Panc1 (cell line): Measurements from ENCODE around the gene CCDC61. TPM values are rescaled to one million over a fixed set of nuclear protein-coding genes. Genes with fewer than 3 reads are reported as not detected.

ENCODE experiments used
- ATAC-seq: fragments of 200-7000 bp; cut with Tn5 transposase; 2 replicates; pipeline ENCODE4 v1.9.1; 2020; ENCODE audit warnings: mild to moderate bottlenecking, moderate library complexity
- BruUV-seq: library from RNA; stranded (reverse); fragments of 400-500 nt; replicated peaks from 2 replicates; lab custom pipeline; 2021; lab: Mats Ljungman, UMichigan
- CTCF ChIA-PET: fragments of 300-600 bp; sonication (Branson Sonifier 250); formaldehyde crosslinking; loops from one replicate; lab custom pipeline; 2022; ENCODE audit warnings: antibody characterized with exemption; lab: Charles Lee
- POLR2A ChIA-PET: fragments of 300-600 bp; sonication (Branson Sonifier 250); formaldehyde crosslinking; loops from one replicate; lab custom pipeline; 2022; ENCODE audit warnings: antibody characterized with exemption; lab: Charles Lee
- DNase-seq: peaks from one replicate; pipeline ENCODE4 v3.0.0-alpha.2; 2010; ENCODE audit warnings: low read depth, low spot score
- H3K27ac ChIP-seq: 2 replicates; pipeline ENCODE4 v1.5.1; 2011; ENCODE audit warnings: mild to moderate bottlenecking, low read length, inconsistent platforms
- H3K27me3 ChIP-seq: fragments of 200-500 bp; sonication (Bioruptor generic); 2 replicates; pipeline ENCODE4 v1.6.0; 2014; ENCODE audit warnings: low read length, inconsistent platforms; ENCODE audit not compliant: control insufficient read depth, insufficient read depth
- H3K36me3 ChIP-seq: fragments of 200-500 bp; sonication (Bioruptor generic); 2 replicates; pipeline ENCODE4 v1.5.1; 2014; ENCODE audit warnings: inconsistent platforms, mild to moderate bottlenecking, low read length, moderate library complexity; ENCODE audit not compliant: control insufficient read depth, insufficient read depth
- H3K4me1 ChIP-seq: 2 replicates; pipeline ENCODE4 v1.5.1; 2011; ENCODE audit warnings: inconsistent platforms, mild to moderate bottlenecking, low read length, moderate library complexity; ENCODE audit not compliant: control insufficient read depth, insufficient read depth
- H3K4me3 ChIP-seq, 2 experiments: 2 replicates each; pipeline ENCODE4 v1.5.1; 2011 to 2012; ENCODE audit warnings: low read depth in 2 of 2, low read length in 2 of 2, mild to moderate bottlenecking in 2 of 2, inconsistent platforms in 1 of 2, moderate library complexity in 1 of 2
- H3K9me3 ChIP-seq: fragments of 200-500 bp; sonication (Bioruptor generic); 2 replicates; pipeline ENCODE4 v1.5.1; 2014; ENCODE audit warnings: low read depth, mild to moderate bottlenecking, inconsistent platforms, low read length, moderate library complexity; ENCODE audit not compliant: control insufficient read depth, insufficient read depth
- CTCF ChIP-seq: fragments of 450-650 bp; IDR thresholded peaks from 2 replicates; pipeline ENCODE4 v1.5.1; 2017; ENCODE audit warnings: mild to moderate bottlenecking
- POLR2AphosphoS5 ChIP-seq: IDR thresholded peaks from 2 replicates; pipeline ENCODE4 v1.6.1; 2012; ENCODE audit warnings: mild to moderate bottlenecking, low read depth, low read length, moderate library complexity
- REST ChIP-seq, 2 experiments: IDR thresholded peaks; 2 replicates each; pipeline ENCODE4 v1.6.1; 2011 to 2012; ENCODE audit warnings: low read depth in 2 of 2, control low read depth in 1 of 2, low read length in 1 of 2, mild to moderate bottlenecking in 1 of 2, moderate library complexity in 1 of 2; ENCODE audit not compliant: insufficient read depth in 1 of 2
- SIN3A ChIP-seq: IDR thresholded peaks from 2 replicates; pipeline ENCODE4 v1.6.1; 2012; ENCODE audit warnings: low read depth, mild to moderate bottlenecking, low read length, moderate library complexity, borderline replicate concordance; ENCODE audit not compliant: insufficient read depth
- TCF7L2 ChIP-seq: IDR thresholded peaks from 2 replicates; pipeline ENCODE4 v1.6.1; 2011; ENCODE audit warnings: mild to moderate bottlenecking, low read depth, low read length, inconsistent platforms
- in situ Hi-C: cut with HindIII; loops from 2 replicates; pipeline ENCODE4 v1.10.0; 2016; ENCODE audit warnings: low sequenced_read_pairs, low pct_unique_long_range_greater_than_20kb
- intact Hi-C: fragments of 100-400 bp; cut with micrococcal nuclease; formaldehyde crosslinking; loops from one replicate; pipeline ENCODE4 v1.10.0; 2022; ENCODE audit not compliant: unreplicated experiment
- total RNA-seq: library from RNA; stranded (reverse); gene quantifications from one replicate; pipeline ENCODE4 v1.2.1, GENCODE V29; 2021; ENCODE audit not compliant: unreplicated experiment

CCDC61 gene
- total RNA-seq, 1 experiment from 2014 or later, result 17.9 TPM

- no TSS peak for BruUV-seq
- ChIA-PET CTCF (no interaction called here), POLR2A (no interaction called here)
- Histone ChIP-seq H3K36me3 (no peaks in the 10 kb centered on the region), H3K9me3 (no peaks in the 10 kb centered on the region), H3K27me3 (no peaks in the 10 kb centered on the region), H3K4me3 (no peak overlapping the region), H3K27ac (no peak overlapping the region), H3K4me1 (0 out of 2 replicates have a peak, but pooled peaks cover 5% of the 10 kb centered on the region)
- no peak for ATAC-seq
- intact Hi-C loops (no loop called here), in situ Hi-C loops (no loop called here)
- DNase-seq, result no peak
- TF ChIP-seq CTCF (no peak), POLR2AphosphoS5 (no peak), TCF7L2 (no peak), SIN3A (no peak)
These were observed 26.6 kb upstream of the CCDC61 start for GRCh38 chr19:45968626-45969025.

- ATAC-seq (no peak), DNase-seq (no peak)
- no TSS peak for BruUV-seq
- Histone ChIP-seq H3K36me3 (no peaks in the 10 kb centered on the region), H3K4me1 (0 out of 2 replicates have a peak, but pooled peaks cover 5% of the 10 kb centered on the region), H3K4me3 (no peak overlapping the region), H3K27me3 (no peaks in the 10 kb centered on the region), H3K27ac (no peak overlapping the region), H3K9me3 (no peaks in the 10 kb centered on the region)
- CTCF ChIA-PET, result no interaction called here
- POLR2A ChIA-PET, result no interaction called here
- TF ChIP-seq POLR2AphosphoS5 (no peak), SIN3A (no peak), REST (IDR thresholded peaks at IDR 0.05; ENCODE audit: insufficient read depth in 1 of 2, low read depth in 2 of 2, low read length in 1 of 2) (no peak), TCF7L2 (no peak), CTCF (no peak)
- in situ Hi-C loops, result no loop called here
- intact Hi-C loops, result no loop called here
These were observed 25.6 kb upstream of the CCDC61 start for GRCh38 chr19:45969676-45970075.
